NCI-H1436 treated with DMSO at 0.1 percent for 48 hours (cell line): ENCODE data around the gene PLEKHD1.

Experiments
- DNase-seq: peaks from one replicate; lab custom pipeline; 2025; lab: John Stamatoyannopoulos, UW

The PLEKHD1 gene

GRCh38 chr14:69518289-69519101 is 34.0 kb downstream of the PLEKHD1 start:
- DNase-seq: no peak

- no peak for DNase-seq
These were observed 34.9 kb downstream of the PLEKHD1 start for GRCh38 chr14:69519204-69520100.

DNA sequence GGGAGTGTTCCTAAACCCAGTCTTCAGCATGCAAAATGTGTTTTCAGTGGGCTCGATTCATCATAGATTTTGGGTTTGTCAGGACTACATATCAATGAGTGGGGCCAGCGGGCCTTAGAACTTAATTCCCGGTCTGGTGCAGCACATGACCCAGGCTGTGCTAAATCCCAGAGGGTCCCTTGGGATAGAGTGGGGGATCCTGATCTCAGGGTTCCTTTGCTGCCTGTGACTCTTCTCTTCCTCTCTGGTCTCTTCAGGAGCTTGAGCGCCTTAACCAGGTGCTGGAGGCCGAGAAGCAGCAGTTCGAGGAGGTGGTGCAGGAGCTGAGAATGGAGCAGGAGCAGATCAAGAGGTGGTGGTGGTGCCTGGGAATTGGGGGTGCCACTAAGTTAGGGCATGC is 37.5 kb downstream of the PLEKHD1 start:
- DNase-seq: no peak

GRCh38 chr14:69525896-69526295 is 41.4 kb downstream of the PLEKHD1 start:
- no peak for DNase-seq

GRCh38 chr14:69527635-69528034 is 43.1 kb downstream of the PLEKHD1 start:
- no peak for DNase-seq

DNA sequence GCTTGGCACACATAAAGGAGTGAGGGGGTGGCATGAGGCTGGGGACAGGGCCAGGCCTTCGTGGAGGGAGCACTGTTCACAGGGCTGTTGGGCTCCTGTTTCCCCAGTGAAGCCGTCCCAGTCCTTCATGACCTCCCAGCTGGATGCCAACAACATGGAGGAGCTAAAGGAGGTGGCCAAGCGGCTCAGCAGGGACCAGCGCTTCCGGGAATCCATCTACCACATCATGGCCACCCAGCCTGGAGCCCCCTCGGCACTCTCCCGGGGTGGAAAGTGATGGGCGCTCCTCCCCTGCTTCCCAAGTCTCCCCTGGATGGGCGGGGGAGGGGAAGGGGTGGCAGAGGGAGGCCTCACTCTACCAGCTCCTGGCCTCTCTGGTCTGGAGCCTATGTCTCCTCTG is 43.6 kb downstream of the PLEKHD1 start:
- DNase-seq: no peak

DNA sequence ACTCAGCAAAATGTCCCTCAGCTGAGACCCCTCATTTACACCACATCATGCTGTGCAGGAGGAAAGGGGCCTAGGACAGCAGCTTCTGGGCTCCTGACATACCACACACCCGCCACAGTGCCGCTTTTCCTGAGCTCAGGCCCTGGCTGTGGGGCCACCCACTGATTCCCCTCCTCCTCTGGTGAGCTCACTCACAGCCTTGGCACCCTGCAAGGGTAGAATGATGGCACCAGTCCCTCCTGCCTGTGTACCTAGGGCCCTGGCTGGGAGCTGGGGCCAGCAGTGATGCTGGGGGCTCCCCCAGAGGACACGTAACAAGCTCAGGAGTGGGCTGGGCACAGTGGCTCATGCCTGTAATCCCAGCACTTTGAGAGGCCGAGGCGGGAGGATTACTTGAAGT is 44.4 kb downstream of the PLEKHD1 start:
- DNase-seq: no peak

DNA sequence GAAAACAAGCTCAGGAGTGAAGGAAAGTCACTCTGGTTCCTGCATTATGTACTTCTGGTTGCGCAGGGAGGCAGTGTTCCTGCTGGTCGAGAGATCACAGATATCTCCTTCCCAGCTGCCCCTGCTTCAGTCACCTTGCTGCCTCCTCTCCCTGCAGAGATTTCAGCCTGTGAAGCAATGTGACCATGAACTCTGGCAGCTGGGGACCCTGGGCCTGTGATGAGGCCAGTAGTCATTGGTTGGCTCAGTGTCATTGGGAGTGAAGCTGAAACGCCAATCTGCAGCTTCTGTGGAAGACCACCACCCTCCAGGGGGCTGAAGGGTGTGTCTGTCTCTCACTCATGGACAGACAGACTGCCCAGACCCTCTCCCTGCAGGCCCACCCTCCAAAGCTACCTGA is 45.0 kb downstream of the PLEKHD1 start:
- no peak for DNase-seq

GRCh38 chr14:69530095-69530494 is 45.6 kb downstream of the PLEKHD1 start:
- no peak for DNase-seq

- no peak for DNase-seq
These were observed 46.6 kb downstream of the PLEKHD1 start for GRCh38 chr14:69531135-69531534.

GRCh38 chr14:69532561-69533340 is 48.2 kb downstream of the PLEKHD1 start:
- DNase-seq: no peak

DNA sequence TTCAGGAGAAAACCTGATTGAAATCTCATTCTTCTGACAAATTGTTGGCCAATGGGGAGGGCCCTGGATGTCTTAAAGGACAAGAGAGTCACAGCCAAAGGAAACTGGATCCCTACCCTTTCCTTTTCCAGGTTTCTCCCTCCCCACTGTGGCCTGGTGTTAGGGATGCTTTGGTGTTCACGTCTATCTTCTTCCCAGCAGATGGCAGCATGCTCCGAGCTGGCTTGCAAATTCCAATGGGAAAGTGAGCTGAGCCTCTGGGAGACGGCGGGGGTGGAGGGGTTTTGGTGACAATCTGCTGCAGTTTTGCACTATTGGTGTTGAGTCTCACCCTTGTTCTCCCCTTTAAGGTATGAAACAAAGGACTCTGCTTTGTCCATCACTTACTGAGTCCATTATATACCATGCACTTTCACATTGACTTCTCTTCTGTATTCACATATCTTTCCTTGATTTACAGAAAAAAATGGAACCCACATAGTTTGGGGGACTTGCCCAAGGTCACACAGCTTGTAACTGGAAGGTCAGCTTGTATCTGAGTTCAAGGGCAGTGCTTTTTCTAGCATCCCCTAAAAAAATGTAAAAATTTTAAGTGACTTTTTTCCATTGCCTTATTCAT is 50.8 kb downstream of the PLEKHD1 start:
- DNase-seq: no peak

GRCh38 chr14:69536971-69537370 is 52.4 kb downstream of the PLEKHD1 start:
- no peak for DNase-seq

DNA sequence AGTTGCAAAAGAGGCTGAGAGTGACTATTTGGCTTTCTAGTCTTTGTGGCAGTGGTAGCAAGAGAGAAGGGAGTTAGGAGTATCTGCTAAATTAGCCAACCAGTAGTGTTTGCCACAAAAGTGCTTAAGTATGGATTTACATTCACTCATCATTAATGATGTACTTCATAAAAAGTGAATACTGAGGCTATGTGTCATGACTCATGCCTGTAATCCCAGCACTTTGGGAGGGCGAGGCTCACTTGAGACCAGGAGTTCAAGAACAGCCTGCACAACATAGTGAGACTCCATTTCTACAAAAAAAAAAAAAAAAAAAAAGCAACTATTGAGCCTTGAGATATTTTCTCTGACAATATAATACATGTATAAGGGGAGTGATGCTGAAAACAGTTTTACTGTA is 53.4 kb downstream of the PLEKHD1 start:
- no peak for DNase-seq

GRCh38 chr14:69538766-69539165 is 54.2 kb downstream of the PLEKHD1 start:
- no peak for DNase-seq

GRCh38 chr14:69539631-69540410 is 55.3 kb downstream of the PLEKHD1 start:
- DNase-seq: no peak

- DNase-seq: no peak
These were observed 56.3 kb downstream of the PLEKHD1 start for GRCh38 chr14:69540654-69541335.

DNA sequence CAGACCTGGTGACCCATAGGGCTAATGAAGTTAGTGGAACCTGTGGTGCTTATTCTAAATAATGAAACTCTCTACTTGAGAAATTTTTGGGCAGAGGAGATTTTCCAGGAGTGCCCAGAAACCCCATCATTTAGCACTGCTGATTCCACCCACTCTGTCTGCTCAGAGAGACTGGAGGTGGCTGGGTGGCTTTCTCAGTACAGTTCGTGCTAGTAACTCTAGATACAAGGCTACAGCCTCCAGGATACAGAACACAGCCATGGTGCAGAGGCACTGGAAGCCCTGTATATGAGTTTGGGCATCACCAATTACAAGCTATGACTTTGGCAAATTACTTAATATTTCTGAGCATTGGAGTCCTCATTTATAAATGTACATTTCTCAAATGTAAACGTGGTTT is 57.8 kb downstream of the PLEKHD1 start:
- DNase-seq: no peak

DNA sequence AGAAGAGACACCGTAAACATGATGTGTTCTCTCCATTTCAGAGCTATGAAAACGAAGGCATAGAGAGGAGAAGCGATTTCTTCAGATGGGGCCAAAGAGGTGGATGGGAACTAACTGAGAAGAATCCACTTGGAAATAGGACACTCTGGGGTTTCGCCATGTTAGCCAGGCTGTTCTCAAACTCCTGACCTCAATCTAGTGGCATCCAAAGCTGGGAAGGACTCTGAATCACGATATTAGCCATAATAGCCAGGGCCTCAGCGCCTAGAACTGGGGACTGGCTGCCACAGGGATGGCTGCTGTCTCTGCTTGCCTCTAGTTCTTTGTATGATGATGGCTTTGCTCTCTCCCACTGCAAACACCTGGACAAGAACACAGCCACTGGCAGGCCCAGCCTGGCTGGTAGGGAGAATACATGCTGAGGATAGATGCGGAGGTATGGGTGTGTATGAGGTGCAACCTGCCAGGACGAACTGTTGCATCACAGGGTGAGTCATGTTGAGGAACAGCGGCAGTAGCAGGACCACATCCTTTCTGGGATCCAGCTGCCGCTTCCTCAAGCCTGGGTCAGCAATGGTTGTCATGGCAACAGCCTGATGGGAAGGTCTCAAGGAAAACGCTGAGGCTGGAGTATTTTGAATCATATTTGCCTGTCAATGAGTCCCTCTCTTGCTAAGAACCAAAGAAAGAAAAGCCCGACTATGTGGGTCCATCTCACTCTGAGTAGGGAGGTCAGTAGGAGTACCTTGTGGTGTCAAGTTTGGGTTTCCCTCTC is 59.0 kb downstream of the PLEKHD1 start:
- DNase-seq: no peak
